HL-60 (cell line): ENCODE measurements around the gene SLC28A1.

Experiments used
- DNase-seq, 2 experiments: peaks; one replicate each; pipeline ENCODE4 v3.0.0-alpha.2; 2010 to 2020; ENCODE audit warnings: low read depth in 1 of 2, low spot score in 1 of 2
- H3K27ac ChIP-seq: fragments of 250-450 bp; sonication (Bioruptor Pico); replicated peaks from 2 replicates; pipeline ENCODE4 v1.5.1; 2020; ENCODE audit warnings: mild to moderate bottlenecking, moderate library complexity
- H3K27me3 ChIP-seq: fragments of 250-450 bp; sonication (Bioruptor Pico); 2 replicates; pipeline ENCODE4 v1.5.1; 2021; ENCODE audit warnings: mild to moderate bottlenecking, moderate library complexity; ENCODE audit not compliant: insufficient read depth, poor library complexity, severe bottlenecking
- H3K4me3 ChIP-seq: replicated peaks from 2 replicates; pipeline ENCODE4 v1.5.1; 2011; ENCODE audit warnings: mild to moderate bottlenecking, control low read depth, low read length; ENCODE audit not compliant: insufficient read depth
- GABPA ChIP-seq: IDR thresholded peaks from 2 replicates; pipeline ENCODE4 v1.6.1; 2012; ENCODE audit warnings: low read depth
- POLR2AphosphoS5 ChIP-seq: IDR thresholded peaks from 2 replicates; pipeline ENCODE4 v1.6.1; 2012; ENCODE audit warnings: low read depth
- SPI1 ChIP-seq: IDR thresholded peaks from 2 replicates; pipeline ENCODE4 v1.6.1; 2012; ENCODE audit warnings: low read depth, mild to moderate bottlenecking, borderline replicate concordance
- TF ChIP-seq, protein P1 (sequence below): IDR thresholded peaks from one replicate; pipeline ENCODE4 v1.5.1; 2011; ENCODE audit warnings: low read length, control low read depth, inconsistent platforms; ENCODE audit not compliant: insufficient read depth
- TF ChIP-seq, protein P2 (sequence below): IDR thresholded peaks from 2 replicates; pipeline ENCODE4 v1.6.1; 2012; ENCODE audit warnings: low read depth; ENCODE audit not compliant: insufficient replicate concordance

Gene SLC28A1

DNA sequence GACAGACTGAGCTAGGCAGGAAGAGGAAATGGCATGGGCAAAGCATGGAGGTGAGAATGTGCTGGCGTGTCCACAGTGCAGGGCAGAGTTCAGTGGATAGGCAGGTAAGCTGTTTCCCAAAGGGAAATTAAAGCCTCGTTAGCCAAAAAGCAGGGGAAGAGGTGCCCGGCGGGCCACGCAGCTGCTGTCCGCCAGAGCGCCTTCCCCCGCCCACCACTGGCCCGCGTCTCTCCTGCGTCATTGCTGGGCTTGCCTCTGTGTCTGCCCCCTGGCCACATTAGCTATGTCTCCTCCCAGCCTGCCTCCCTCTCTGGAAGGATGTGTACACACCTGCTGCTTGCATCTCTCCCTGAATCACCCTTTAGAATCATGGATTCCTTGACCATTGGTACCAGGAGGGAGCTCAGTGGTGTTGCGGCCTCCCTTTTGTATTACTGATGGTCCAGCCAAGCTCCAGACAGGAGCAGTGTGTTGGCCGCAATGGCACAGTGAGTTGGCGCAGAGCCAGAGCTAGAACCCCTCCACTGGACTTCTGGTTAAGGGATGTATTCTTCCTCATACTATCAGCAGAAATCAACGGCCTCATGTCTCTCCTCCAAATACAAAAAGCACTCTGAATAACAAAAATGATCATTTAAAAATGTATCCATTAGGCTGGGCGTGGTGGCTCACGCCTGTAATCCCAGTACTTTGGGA is 26.6 kb downstream of the SLC28A1 start:
- Histone ChIP-seq H3K27ac (no peak overlapping the region), H3K27me3 (no peaks in the 10 kb centered on the region), H3K4me3 (no peak overlapping the region)
- DNase-seq = no peak
- TF ChIP-seq, protein P1, sequence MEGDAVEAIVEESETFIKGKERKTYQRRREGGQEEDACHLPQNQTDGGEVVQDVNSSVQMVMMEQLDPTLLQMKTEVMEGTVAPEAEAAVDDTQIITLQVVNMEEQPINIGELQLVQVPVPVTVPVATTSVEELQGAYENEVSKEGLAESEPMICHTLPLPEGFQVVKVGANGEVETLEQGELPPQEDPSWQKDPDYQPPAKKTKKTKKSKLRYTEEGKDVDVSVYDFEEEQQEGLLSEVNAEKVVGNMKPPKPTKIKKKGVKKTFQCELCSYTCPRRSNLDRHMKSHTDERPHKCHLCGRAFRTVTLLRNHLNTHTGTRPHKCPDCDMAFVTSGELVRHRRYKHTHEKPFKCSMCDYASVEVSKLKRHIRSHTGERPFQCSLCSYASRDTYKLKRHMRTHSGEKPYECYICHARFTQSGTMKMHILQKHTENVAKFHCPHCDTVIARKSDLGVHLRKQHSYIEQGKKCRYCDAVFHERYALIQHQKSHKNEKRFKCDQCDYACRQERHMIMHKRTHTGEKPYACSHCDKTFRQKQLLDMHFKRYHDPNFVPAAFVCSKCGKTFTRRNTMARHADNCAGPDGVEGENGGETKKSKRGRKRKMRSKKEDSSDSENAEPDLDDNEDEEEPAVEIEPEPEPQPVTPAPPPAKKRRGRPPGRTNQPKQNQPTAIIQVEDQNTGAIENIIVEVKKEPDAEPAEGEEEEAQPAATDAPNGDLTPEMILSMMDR = no peak
- TF ChIP-seq POLR2AphosphoS5 (no peak), GABPA (no peak), SPI1 (no peak)
- TF ChIP-seq, protein P2, sequence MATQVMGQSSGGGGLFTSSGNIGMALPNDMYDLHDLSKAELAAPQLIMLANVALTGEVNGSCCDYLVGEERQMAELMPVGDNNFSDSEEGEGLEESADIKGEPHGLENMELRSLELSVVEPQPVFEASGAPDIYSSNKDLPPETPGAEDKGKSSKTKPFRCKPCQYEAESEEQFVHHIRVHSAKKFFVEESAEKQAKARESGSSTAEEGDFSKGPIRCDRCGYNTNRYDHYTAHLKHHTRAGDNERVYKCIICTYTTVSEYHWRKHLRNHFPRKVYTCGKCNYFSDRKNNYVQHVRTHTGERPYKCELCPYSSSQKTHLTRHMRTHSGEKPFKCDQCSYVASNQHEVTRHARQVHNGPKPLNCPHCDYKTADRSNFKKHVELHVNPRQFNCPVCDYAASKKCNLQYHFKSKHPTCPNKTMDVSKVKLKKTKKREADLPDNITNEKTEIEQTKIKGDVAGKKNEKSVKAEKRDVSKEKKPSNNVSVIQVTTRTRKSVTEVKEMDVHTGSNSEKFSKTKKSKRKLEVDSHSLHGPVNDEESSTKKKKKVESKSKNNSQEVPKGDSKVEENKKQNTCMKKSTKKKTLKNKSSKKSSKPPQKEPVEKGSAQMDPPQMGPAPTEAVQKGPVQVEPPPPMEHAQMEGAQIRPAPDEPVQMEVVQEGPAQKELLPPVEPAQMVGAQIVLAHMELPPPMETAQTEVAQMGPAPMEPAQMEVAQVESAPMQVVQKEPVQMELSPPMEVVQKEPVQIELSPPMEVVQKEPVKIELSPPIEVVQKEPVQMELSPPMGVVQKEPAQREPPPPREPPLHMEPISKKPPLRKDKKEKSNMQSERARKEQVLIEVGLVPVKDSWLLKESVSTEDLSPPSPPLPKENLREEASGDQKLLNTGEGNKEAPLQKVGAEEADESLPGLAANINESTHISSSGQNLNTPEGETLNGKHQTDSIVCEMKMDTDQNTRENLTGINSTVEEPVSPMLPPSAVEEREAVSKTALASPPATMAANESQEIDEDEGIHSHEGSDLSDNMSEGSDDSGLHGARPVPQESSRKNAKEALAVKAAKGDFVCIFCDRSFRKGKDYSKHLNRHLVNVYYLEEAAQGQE = no peak

DNA sequence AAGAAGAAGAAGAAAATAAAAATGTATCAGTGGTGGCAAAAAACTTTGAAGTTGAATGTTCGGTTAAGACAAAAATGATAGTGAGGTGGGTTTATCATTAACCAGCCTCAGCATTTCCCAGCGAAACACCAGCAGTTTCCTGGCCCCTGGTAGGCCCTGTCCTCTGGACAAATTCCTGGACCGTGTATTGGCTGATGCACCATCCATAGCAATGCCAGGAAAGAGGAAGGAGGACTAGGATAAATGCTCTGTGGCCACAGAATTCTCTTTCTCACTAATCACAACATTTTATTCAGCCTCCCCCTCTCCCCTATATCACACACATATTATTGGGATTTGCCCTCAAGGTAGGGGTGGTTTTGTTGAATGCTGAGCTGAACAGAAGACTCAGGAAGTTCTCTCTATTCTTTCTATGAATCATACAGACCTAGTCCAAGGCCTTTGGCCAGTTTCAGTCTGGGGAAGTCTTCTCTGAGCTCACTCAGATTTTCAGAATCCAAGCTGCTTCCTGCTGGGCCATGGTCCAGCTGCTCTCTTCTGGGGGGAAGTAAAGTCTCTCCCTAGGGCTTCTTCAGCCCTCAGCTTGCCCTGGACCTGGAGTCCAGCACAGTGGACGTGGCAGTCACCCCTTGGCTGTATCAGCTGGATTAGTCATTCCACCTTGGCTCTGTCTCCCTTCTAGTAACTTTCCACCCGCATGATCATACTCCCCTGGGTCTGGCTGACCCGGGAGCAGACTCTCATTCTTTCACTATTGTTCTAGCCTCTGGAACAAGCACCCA is 27.6 kb downstream of the SLC28A1 start:
- Histone ChIP-seq H3K4me3 (no peak overlapping the region), H3K27ac (no peak overlapping the region), H3K27me3 (no peaks in the 10 kb centered on the region)
- no peak for DNase-seq
- no peak for TF ChIP-seq POLR2AphosphoS5
- TF ChIP-seq, protein P1 = no peak
- no peak for TF ChIP-seq GABPA
- TF ChIP-seq, protein P2 = no peak
- TF ChIP-seq SPI1 = no peak

DNA sequence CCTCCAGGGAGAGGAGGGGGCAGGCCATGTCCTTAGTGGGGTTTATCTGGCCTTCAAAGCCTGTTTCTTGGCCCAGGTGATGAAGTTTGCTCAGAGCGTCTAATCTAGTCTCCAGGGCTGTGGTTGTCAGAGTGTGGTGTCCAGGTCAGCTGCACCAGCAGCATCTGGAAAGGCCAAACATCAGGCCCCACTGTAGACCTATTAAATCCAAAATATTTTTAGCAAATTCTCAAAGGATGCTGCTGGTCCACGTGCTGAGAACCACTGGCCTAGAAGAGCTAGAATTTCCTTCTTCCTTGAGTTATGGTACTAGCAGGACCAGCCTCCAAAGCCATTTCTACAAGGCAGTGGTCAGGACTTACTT is 28.9 kb downstream of the SLC28A1 start:
- Histone ChIP-seq H3K27ac (no peak overlapping the region), H3K4me3 (no peak overlapping the region), H3K27me3 (no peaks in the 10 kb centered on the region)
- DNase-seq = no peak
- TF ChIP-seq, protein P1 = no peak
- no peak for TF ChIP-seq GABPA
- no peak for TF ChIP-seq SPI1
- TF ChIP-seq, protein P2 = no peak
- no peak for TF ChIP-seq POLR2AphosphoS5
